ENCODE measurements around the gene VCL.
"Not testable (repeated sequence)": the region's sequence is repeated elsewhere in the genome, so short reads cannot be mapped to it uniquely, and the experiment has no call there.

VCL gene

GRCh38 chr10:74133923-74134820 is 136.3 kb downstream of the VCL start:
- Mint-ChIP-seq H3K36me3 (ENCODE audit: low read depth) (peaks cover 52% of the 10 kb centered on the region), H3K27me3 (no peaks in the 10 kb centered on the region), H3K9me3 (no peaks in the 10 kb centered on the region), H3K27ac (no peak overlapping the region), H3K4me3 (no peak overlapping the region), H3K4me1 (ENCODE audit: low read depth) (no peaks in the 10 kb centered on the region)

DNA sequence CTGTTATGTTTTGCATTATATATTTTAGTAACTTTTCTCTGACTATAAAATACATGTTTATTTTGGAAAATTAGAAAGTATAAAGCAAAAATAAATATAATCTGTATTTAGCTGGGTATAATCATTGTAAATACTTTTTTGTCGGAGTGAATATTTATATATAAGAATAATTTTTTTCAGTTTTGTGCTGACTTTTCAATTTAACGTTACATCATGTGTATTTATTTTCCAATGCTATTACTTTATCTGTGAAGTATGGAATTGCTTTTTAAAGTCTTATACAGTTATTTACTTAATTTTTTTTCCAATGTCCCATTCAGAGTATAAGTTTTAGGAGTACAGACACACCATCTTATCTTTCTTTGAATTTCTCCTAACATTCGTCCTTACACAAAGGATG is 137.5 kb downstream of the VCL start:
- Mint-ChIP-seq H3K4me1 (ENCODE audit: low read depth) (no peaks in the 10 kb centered on the region), H3K4me3 (no peak overlapping the region), H3K36me3 (ENCODE audit: low read depth) (peaks cover 50% of the 10 kb centered on the region), H3K27ac (no peak overlapping the region), H3K9me3 (no peaks in the 10 kb centered on the region), H3K27me3 (no peaks in the 10 kb centered on the region)

DNA sequence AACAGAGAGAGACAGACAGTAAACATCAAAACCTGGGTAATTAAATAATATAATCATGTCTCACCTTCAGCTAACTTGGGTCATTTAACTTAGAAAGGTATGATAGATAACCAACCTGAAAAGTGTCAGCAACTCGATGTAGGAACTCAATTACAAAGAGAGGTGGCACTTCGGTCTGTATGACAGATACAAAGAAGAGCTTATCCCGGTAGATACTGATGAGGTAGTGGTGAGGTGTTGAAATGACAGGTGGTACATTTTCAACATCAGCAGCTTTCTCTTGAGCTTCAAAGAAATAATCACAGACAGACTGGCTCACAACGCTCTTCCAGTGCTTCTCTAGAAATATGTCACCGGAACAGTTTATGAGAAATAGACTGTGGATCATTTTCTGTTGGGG is 140.1 kb downstream of the VCL start:
- H3K36me3 Mint-ChIP-seq (ENCODE audit: low read depth), result peaks cover 49% of the 10 kb centered on the region
- H3K4me3 Mint-ChIP-seq, result no peak overlapping the region
- H3K27ac Mint-ChIP-seq, result no peak overlapping the region
- H3K4me1 Mint-ChIP-seq (ENCODE audit: low read depth), result no peaks in the 10 kb centered on the region
- H3K27me3 Mint-ChIP-seq, result no peaks in the 10 kb centered on the region
- H3K9me3 Mint-ChIP-seq, result no peaks in the 10 kb centered on the region

GRCh38 chr10:74138596-74138995 is 140.7 kb downstream of the VCL start:
- peaks cover 47% of the 10 kb centered on the region for H3K36me3 Mint-ChIP-seq (ENCODE audit: low read depth)
- not testable (repeated sequence) for H3K4me3 Mint-ChIP-seq; H3K4me1 Mint-ChIP-seq (ENCODE audit: low read depth); H3K27me3 Mint-ChIP-seq; H3K9me3 Mint-ChIP-seq; H3K27ac Mint-ChIP-seq

DNA sequence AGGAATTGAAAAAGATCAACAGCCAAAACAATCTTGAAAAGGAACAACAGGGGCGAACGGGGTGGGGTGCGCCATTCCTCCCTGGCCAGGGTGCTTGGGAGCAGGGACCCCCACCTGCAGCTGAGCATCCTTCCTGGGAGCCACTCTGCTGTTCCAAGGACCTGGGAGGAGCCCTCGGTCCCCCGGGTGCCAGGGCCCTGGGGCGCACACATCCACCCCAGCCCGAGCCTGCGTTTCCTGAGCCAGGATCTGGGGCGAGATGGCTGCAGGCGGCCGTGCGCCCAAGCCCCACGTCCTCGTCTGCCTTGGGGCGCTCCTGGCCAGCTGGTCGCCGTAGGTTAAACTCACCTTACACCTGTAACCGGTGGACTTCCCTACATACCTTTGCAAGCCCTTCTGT is 142.1 kb downstream of the VCL start:
- peaks cover 3% of the 10 kb centered on the region for H3K4me1 Mint-ChIP-seq (ENCODE audit: low read depth)
- no peaks in the 10 kb centered on the region for H3K27me3 Mint-ChIP-seq
- H3K9me3 Mint-ChIP-seq, result no peaks in the 10 kb centered on the region
- peaks cover 38% of the 10 kb centered on the region for H3K36me3 Mint-ChIP-seq (ENCODE audit: low read depth)
- no peak overlapping the region for H3K27ac Mint-ChIP-seq
- no peak overlapping the region for H3K4me3 Mint-ChIP-seq

DNA sequence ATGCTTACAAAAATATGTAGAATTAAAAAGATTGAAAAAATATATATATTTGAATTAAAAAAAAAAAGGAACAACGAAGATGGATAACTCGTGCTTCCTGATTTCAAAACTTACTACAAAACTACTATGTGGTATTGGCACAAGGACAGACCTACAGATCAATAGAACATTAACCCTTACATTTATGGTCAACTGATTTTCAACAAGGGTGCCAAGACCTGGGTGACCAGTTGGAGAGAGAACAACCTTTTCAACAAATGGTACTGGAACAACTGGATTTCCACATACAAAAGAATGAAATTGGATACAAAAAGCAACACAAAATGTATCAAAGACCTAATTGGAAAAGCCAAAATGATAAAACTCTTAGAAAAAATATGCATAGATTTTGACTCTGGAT is 142.6 kb downstream of the VCL start:
- Mint-ChIP-seq H3K36me3 (ENCODE audit: low read depth) (peaks cover 37% of the 10 kb centered on the region), H3K9me3 (no peaks in the 10 kb centered on the region), H3K27me3 (no peaks in the 10 kb centered on the region), H3K27ac (no peak overlapping the region), H3K4me1 (ENCODE audit: low read depth) (peaks cover 8% of the 10 kb centered on the region), H3K4me3 (no peak overlapping the region)

- peaks cover 41% of the 10 kb centered on the region for H3K4me1 Mint-ChIP-seq (ENCODE audit: low read depth)
- H3K4me3 Mint-ChIP-seq, result no peak overlapping the region
- no peaks in the 10 kb centered on the region for H3K9me3 Mint-ChIP-seq
- H3K27ac Mint-ChIP-seq, result no peak overlapping the region
- peaks cover 40% of the 10 kb centered on the region for H3K36me3 Mint-ChIP-seq (ENCODE audit: low read depth)
- no peaks in the 10 kb centered on the region for H3K27me3 Mint-ChIP-seq
Measured at GRCh38 chr10:74145133-74145532, 147.2 kb downstream of the VCL start.

DNA sequence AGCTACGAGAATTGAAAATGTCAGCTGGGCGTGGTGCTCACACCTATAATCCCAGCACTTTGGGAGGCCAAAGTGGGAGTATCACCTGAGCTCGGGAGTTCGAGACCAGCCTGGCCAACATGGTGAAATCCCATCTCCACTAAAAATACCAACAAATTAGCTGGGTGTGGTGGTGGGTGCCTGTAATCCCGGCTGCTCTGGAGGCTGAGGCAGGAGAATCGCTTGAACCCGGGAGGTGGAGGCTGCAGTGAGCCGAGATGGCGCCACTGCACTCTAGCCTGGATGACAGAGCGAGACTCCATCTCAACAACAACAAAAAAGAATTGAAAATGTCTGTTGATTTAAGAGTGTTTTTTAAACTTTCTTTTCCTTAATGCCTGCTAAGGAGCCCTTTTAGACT is 149.1 kb downstream of the VCL start:
- Mint-ChIP-seq H3K36me3 (ENCODE audit: low read depth) (peaks cover 32% of the 10 kb centered on the region), H3K4me1 (ENCODE audit: low read depth) (peaks cover 41% of the 10 kb centered on the region)
- not testable (repeated sequence) for H3K27me3 Mint-ChIP-seq, H3K27ac Mint-ChIP-seq, H3K9me3 Mint-ChIP-seq, H3K4me3 Mint-ChIP-seq

DNA sequence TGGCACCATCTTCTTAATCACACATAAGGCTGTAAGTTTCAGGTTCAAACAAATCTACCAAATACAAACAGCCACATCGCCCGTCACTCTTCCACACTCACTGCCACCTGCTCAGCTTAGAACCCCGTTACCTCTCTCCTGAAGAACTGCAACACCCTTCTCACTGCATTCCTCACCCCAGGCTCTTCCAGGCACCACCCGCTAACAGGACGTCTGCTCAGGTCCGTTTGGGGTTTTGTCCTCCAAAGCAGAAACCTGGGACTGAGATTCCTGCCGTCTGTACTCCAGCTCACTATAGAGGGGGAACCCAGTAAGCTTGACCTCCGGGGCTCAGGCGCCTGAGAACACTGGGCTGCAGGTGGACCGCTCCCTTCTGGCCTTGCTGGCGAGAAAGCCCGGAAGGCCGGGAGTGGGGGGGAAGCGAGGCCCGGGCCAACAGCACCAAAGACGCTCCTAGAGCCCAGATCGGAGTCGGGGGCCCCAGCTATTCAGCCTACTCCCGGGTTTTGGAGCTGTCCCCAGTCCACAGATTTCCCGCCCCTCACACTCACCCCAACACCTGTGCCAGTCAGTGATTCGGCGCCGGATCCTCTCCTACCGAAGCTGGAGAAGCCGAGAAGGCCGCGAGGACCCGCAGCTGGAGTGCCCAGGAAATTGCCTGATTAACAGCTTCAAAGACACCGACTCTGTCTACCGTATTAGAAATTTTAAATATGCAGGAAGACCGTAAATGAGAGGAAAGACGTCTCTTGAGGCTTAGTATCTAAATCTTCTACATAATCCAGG is 152.5 kb downstream of the VCL start, which contains the start of gene AP3M1:
Gene AP3M1 (minus strand): TSS at position 625 of the 786 bp plus-strand sequence. CDS start 12,449 bp downstream, outside the sequence.
- H3K27ac Mint-ChIP-seq, result no peak within 1 kb of the TSS
- no peak within 1 kb of the TSS for H3K4me3 Mint-ChIP-seq
- peaks cover 59% of the 10 kb centered on the region for H3K4me1 Mint-ChIP-seq (ENCODE audit: low read depth)
- H3K27me3 Mint-ChIP-seq, result no peaks in the 10 kb centered on the region
- peaks cover 25% of the 10 kb centered on the region for H3K36me3 Mint-ChIP-seq (ENCODE audit: low read depth)
- no peaks in the 10 kb centered on the region for H3K9me3 Mint-ChIP-seq

GRCh38 chr10:74150990-74151878 is 153.3 kb downstream of the VCL start, which contains the start of gene ADK:
TSS of gene ADK (plus strand) at chr10:74151221. CDS start at chr10:74151279, 58 bp downstream.
- H3K27ac Mint-ChIP-seq, result no peak within 1 kb of the TSS
- H3K36me3 Mint-ChIP-seq (ENCODE audit: low read depth), result peaks cover 18% of the 10 kb centered on the region
- no peaks in the 10 kb centered on the region for H3K27me3 Mint-ChIP-seq
- no peak within 1 kb of the TSS for H3K4me3 Mint-ChIP-seq
- peaks cover 56% of the 10 kb centered on the region for H3K4me1 Mint-ChIP-seq (ENCODE audit: low read depth)
- H3K9me3 Mint-ChIP-seq, result no peaks in the 10 kb centered on the region

- Mint-ChIP-seq H3K27me3 (no peaks in the 10 kb centered on the region), H3K4me3 (no peak overlapping the region), H3K27ac (no peak overlapping the region), H3K9me3 (no peaks in the 10 kb centered on the region), H3K4me1 (ENCODE audit: low read depth) (peaks cover 56% of the 10 kb centered on the region), H3K36me3 (ENCODE audit: low read depth) (peaks cover 11% of the 10 kb centered on the region)
Measured at GRCh38 chr10:74151879-74152722, 154.2 kb downstream of the VCL start.

DNA sequence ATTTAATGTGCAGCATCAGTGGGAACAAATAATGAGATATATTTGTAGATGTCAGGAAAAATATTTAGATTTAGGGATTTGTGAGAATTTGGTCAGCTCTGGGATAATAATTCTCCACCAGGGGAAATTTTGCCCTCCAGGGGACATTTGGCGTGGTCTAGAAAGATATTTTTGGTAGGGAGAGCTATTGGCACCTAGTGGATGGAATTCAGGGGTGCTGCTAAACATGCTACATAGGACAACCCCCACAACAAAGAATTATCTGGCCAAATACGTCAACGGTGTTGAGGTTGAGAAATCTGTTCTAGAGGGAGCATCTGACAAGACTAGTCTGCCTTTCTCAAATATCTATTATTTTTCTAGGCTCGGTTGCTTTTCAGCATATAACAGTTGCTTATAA is 155.2 kb downstream of the VCL start:
- Mint-ChIP-seq H3K4me3 (no peak overlapping the region), H3K4me1 (ENCODE audit: low read depth) (peaks cover 47% of the 10 kb centered on the region), H3K27ac (no peak overlapping the region), H3K9me3 (no peaks in the 10 kb centered on the region), H3K27me3 (no peaks in the 10 kb centered on the region), H3K36me3 (ENCODE audit: low read depth) (peaks cover 4% of the 10 kb centered on the region)

DNA sequence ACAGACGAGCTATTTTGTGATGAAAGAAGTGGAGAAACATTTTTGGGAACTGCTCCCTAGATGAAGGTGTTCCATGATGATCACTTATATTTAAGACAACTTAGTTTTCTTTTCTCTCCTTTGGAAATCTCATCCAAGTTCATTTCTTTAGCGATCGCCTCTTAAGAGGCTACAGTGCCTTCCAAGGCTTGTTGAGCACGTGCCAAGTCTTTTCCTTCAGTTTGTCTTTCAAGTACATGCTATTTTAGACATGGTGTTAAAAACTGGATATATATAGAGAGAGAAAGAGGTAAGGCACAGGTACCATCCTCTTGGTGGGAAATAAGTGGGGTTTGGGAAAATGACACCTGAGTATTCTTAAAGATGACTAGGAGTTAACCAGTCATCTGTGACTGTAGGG is 155.8 kb downstream of the VCL start:
- H3K27me3 Mint-ChIP-seq, result no peaks in the 10 kb centered on the region
- no peaks in the 10 kb centered on the region for H3K9me3 Mint-ChIP-seq
- peaks cover 42% of the 10 kb centered on the region for H3K4me1 Mint-ChIP-seq (ENCODE audit: low read depth)
- no peaks in the 10 kb centered on the region for H3K36me3 Mint-ChIP-seq (ENCODE audit: low read depth)
- no peak overlapping the region for H3K27ac Mint-ChIP-seq
- H3K4me3 Mint-ChIP-seq, result no peak overlapping the region

DNA sequence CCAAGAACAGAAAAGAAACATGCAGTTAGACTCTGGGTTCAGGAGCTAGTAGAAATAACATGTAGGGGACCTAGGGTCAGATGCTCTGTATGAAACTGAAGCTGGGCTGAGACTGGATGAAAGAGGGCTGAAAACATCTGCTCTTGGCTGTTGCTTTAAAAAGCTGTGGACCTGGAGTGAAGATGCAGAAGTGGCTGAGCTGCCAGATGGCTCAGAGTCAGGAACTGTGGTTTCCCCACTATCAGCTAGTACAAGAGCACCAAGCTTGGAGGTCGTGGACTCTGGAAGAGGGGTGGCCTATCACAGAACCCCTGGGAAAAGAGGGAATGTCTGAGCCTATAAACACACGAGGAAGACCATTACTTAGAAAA is 159.0 kb downstream of the VCL start:
- H3K27me3 Mint-ChIP-seq, result no peaks in the 10 kb centered on the region
- no peak overlapping the region for H3K4me3 Mint-ChIP-seq
- H3K4me1 Mint-ChIP-seq (ENCODE audit: low read depth), result peaks cover 40% of the 10 kb centered on the region
- no peak overlapping the region for H3K27ac Mint-ChIP-seq
- H3K36me3 Mint-ChIP-seq (ENCODE audit: low read depth), result no peaks in the 10 kb centered on the region
- no peaks in the 10 kb centered on the region for H3K9me3 Mint-ChIP-seq
